ENCODE measurements around the gene CHRNA10.

GRCh38 chr11:3683039-3683438, 11.9 kb upstream of the CHRNA10 start:
- TF ChIP-seq, protein P1, sequence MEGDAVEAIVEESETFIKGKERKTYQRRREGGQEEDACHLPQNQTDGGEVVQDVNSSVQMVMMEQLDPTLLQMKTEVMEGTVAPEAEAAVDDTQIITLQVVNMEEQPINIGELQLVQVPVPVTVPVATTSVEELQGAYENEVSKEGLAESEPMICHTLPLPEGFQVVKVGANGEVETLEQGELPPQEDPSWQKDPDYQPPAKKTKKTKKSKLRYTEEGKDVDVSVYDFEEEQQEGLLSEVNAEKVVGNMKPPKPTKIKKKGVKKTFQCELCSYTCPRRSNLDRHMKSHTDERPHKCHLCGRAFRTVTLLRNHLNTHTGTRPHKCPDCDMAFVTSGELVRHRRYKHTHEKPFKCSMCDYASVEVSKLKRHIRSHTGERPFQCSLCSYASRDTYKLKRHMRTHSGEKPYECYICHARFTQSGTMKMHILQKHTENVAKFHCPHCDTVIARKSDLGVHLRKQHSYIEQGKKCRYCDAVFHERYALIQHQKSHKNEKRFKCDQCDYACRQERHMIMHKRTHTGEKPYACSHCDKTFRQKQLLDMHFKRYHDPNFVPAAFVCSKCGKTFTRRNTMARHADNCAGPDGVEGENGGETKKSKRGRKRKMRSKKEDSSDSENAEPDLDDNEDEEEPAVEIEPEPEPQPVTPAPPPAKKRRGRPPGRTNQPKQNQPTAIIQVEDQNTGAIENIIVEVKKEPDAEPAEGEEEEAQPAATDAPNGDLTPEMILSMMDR (conservative IDR thresholded peaks at IDR 0.05; ENCODE audit: low read depth, low read length): no peak
- TF ChIP-seq EZH2 (IDR thresholded peaks at IDR 0.05; ENCODE audit: borderline replicate concordance, low read depth, low read length, poor library complexity, severe bottlenecking): no peak
